GM23338 (cell line): Measurements from ENCODE around the gene SLC9A2. TPM values are rescaled to one million over a fixed set of nuclear protein-coding genes. Genes with fewer than 3 reads are reported as not detected.

Experiments used
- ATAC-seq: fragments of 200-7000 bp; cut with Tn5 transposase; 3 replicates; pipeline ENCODE4 v1.9.1; 2020
- DNase-seq: peaks from one replicate; pipeline ENCODE4 v3.0.0-alpha.2; 2015; ENCODE audit warnings: low spot score
- H2AFZ ChIP-seq: fragments of 200-600 bp; sonication (generic); 2 replicates; pipeline ENCODE4 v1.8.0; 2016; ENCODE audit warnings: antibody characterized with exemption, mild to moderate bottlenecking, moderate library complexity
- H3F3A ChIP-seq: fragments of 200-600 bp; sonication (generic); replicated peaks from 2 replicates; pipeline ENCODE4 v1.8.0; 2017; ENCODE audit warnings: antibody characterized with exemption, mixed run types, low read depth
- H3K27ac ChIP-seq: fragments of 200-600 bp; sonication (generic); 2 replicates; pipeline ENCODE4 v1.6.1; 2016; ENCODE audit warnings: low read depth
- H3K27me3 ChIP-seq: fragments of 200-600 bp; sonication (generic); 2 replicates; pipeline ENCODE4 v1.8.0; 2016; ENCODE audit warnings: mild to moderate bottlenecking, mixed run types, moderate library complexity; ENCODE audit not compliant: insufficient read depth
- H3K36me3 ChIP-seq: fragments of 200-600 bp; sonication (generic); 2 replicates; pipeline ENCODE4 v1.8.0; 2016; ENCODE audit warnings: mild to moderate bottlenecking; ENCODE audit not compliant: insufficient read depth
- H3K4me1 ChIP-seq: fragments of 200-600 bp; sonication (generic); 2 replicates; pipeline ENCODE4 v1.8.0; 2016; ENCODE audit warnings: mild to moderate bottlenecking, moderate library complexity; ENCODE audit not compliant: insufficient read depth
- H3K4me2 ChIP-seq: fragments of 200-600 bp; sonication (generic); 2 replicates; pipeline ENCODE4 v1.7.1; 2017; ENCODE audit warnings: mixed run types
- H3K4me3 ChIP-seq: fragments of 200-600 bp; sonication (generic); 2 replicates; pipeline ENCODE4 v1.6.1; 2016; ENCODE audit warnings: mixed run types
- H3K79me2 ChIP-seq: fragments of 200-600 bp; sonication (generic); replicated peaks from 2 replicates; pipeline ENCODE4 v1.8.0; 2017; ENCODE audit warnings: mild to moderate bottlenecking; ENCODE audit not compliant: insufficient read depth
- H3K9me2 ChIP-seq: fragments of 200-600 bp; sonication (generic); 2 replicates; pipeline ENCODE4 v1.8.0; 2017; ENCODE audit not compliant: insufficient read depth
- H4K20me1 ChIP-seq: fragments of 200-600 bp; sonication (generic); replicated peaks from 2 replicates; pipeline ENCODE4 v1.8.0; 2017; ENCODE audit warnings: mild to moderate bottlenecking; ENCODE audit not compliant: insufficient read depth
- H3K27ac Mint-ChIP-seq: 2 replicates; pipeline ENCODE4 v1.8.0; 2020; ENCODE audit warnings: inconsistent platforms, mild to moderate bottlenecking, moderate library complexity, mixed read lengths
- H3K27me3 Mint-ChIP-seq: 3 replicates; pipeline ENCODE4 v1.8.0; 2022; ENCODE audit warnings: low read depth, mild to moderate bottlenecking, moderate library complexity, mixed read lengths, inconsistent platforms; ENCODE audit not compliant: insufficient read depth, poor library complexity
- H3K36me3 Mint-ChIP-seq: 3 replicates; pipeline ENCODE4 v1.8.0; 2021; ENCODE audit warnings: low read depth, mild to moderate bottlenecking, inconsistent platforms, moderate library complexity, mixed read lengths
- H3K4me1 Mint-ChIP-seq: 3 replicates; pipeline ENCODE4 v1.8.0; 2020; ENCODE audit warnings: mild to moderate bottlenecking, inconsistent platforms, mixed read lengths
- H3K4me3 Mint-ChIP-seq: 3 replicates; pipeline ENCODE4 v1.8.0; 2021; ENCODE audit warnings: moderate library complexity, mild to moderate bottlenecking, inconsistent platforms, mixed read lengths
- H3K9me3 Mint-ChIP-seq: 3 replicates; pipeline ENCODE4 v1.8.0; 2020; ENCODE audit warnings: moderate library complexity, mild to moderate bottlenecking, inconsistent platforms, mixed read lengths
- CREB1 ChIP-seq: fragments of 250-450 bp; sonication (Bioruptor Pico); IDR thresholded peaks from 2 replicates; pipeline ENCODE4 v1.5.0; 2020; ENCODE audit warnings: low read depth, mild to moderate bottlenecking, moderate library complexity
- CTCF ChIP-seq, 2 experiments: fragments of 200-600 bp in 1 of 2; sonication (generic) in 1 of 2; conservative IDR thresholded peaks; 2 replicates each; pipeline versions ENCODE4 v1.5.1 to v1.6.1; 2016 to 2017; ENCODE audit warnings: antibody characterized with exemption in 2 of 2, low read depth in 2 of 2, mild to moderate bottlenecking in 2 of 2, moderate library complexity in 1 of 2
- ETS1 ChIP-seq: IDR thresholded peaks from 2 replicates; pipeline ENCODE4 v1.6.1; 2016; ENCODE audit warnings: antibody characterized with exemption
- EZH2 ChIP-seq: fragments of 200-600 bp; sonication (generic); IDR thresholded peaks from one replicate; pipeline ENCODE4 v1.8.0; 2017; ENCODE audit warnings: antibody characterized with exemption, mild to moderate bottlenecking, low read depth; ENCODE audit not compliant: unreplicated experiment
- EZH2phosphoT487 ChIP-seq: fragments of 200-600 bp; sonication (generic); IDR thresholded peaks from one replicate; pipeline ENCODE4 v1.8.1; 2018; ENCODE audit warnings: antibody characterized with exemption; ENCODE audit not compliant: unreplicated experiment
- JUNB ChIP-seq: IDR thresholded peaks from one replicate; pipeline ENCODE4 v1.6.1; 2016; ENCODE audit warnings: antibody characterized with exemption; ENCODE audit not compliant: unreplicated experiment
- NANOG ChIP-seq: IDR thresholded peaks from 2 replicates; pipeline ENCODE4 v1.6.1; 2016; ENCODE audit warnings: antibody characterized with exemption, borderline replicate concordance
- POLR2AphosphoS5 ChIP-seq: IDR thresholded peaks from 2 replicates; pipeline ENCODE4 v1.6.1; 2016; ENCODE audit warnings: antibody characterized with exemption, low read depth
- REST ChIP-seq: IDR thresholded peaks from one replicate; pipeline ENCODE4 v1.6.1; 2018; ENCODE audit warnings: antibody characterized with exemption; ENCODE audit not compliant: unreplicated experiment
- STAT1 ChIP-seq: IDR thresholded peaks from one replicate; pipeline ENCODE4 v1.6.1; 2016; ENCODE audit warnings: antibody characterized with exemption; ENCODE audit not compliant: unreplicated experiment
- ZNF114 ChIP-seq: fragments of 250-450 bp; sonication (Bioruptor Pico); IDR thresholded peaks from 2 replicates; pipeline ENCODE4 v1.5.0; 2020; ENCODE audit warnings: mild to moderate bottlenecking, moderate library complexity
- ZNF331 ChIP-seq: fragments of 250-450 bp; sonication (Bioruptor Pico); IDR thresholded peaks from 2 replicates; pipeline ENCODE4 v1.5.0; 2020; ENCODE audit warnings: low read depth, mild to moderate bottlenecking, moderate library complexity
- ZNF462 ChIP-seq: fragments of 250-450 bp; sonication (Bioruptor Pico); IDR thresholded peaks from 2 replicates; pipeline ENCODE4 v1.5.0; 2020; ENCODE audit warnings: mild to moderate bottlenecking, moderate library complexity
- polyA plus RNA-seq: library from polyadenylated mRNA; unstranded; fragments of >200 nt; fragmentation: Nextera tagmentation; extraction: Ambion mirVana; gene quantifications from 2 replicates; pipeline ENCODE4 v1.2.1, GENCODE V29; 2016
- total RNA-seq: library from RNA; depleted of rRNA; stranded (reverse); fragments of >200 nt; shearing (Covaris generic); gene quantifications from 2 replicates; pipeline ENCODE4 v1.2.3, GENCODE V29; 2014

Gene SLC9A2
- total and polyA plus RNA-seq, 2 experiments from 2014 or later: 0.03 to 0.24 TPM

- ATAC-seq: peak; percentile 62; the same call in 2 of the 3 replicates
- H3K27me3 Mint-ChIP-seq: no peaks in the 10 kb centered on the region
These were observed 13.2 kb downstream of the SLC9A2 start for GRCh38 chr2:102632380-102633175.

More at GRCh38 chr2:102632380-102633175, 13.2 kb downstream of the SLC9A2 start:
- no peaks in the 10 kb centered on the region for H3K36me3 ChIP-seq
- H2AFZ ChIP-seq: peak overlapping the region; percentile 75; the same call in 1 of the 2 replicates
- H3K4me3 ChIP-seq: no peak overlapping the region
- H3K27ac Mint-ChIP-seq: peak overlapping the region; percentile 13; the same call in 1 of the 2 replicates
- no peaks in the 10 kb centered on the region for H3F3A ChIP-seq
- no peaks in the 10 kb centered on the region for H3K27me3 ChIP-seq
- no peak overlapping the region; the same call in 1 of the 2 replicates for H3K27ac ChIP-seq
- no peaks in the 10 kb centered on the region for H4K20me1 ChIP-seq
- peak; percentile 36 for DNase-seq
- no peaks in the 10 kb centered on the region for H3K9me3 Mint-ChIP-seq
- H3K4me3 Mint-ChIP-seq: no peak overlapping the region
- H3K79me2 ChIP-seq: no peaks in the 10 kb centered on the region
- H3K9me2 ChIP-seq: no peaks in the 10 kb centered on the region
- peaks cover 7% of the 10 kb centered on the region; the same call in 1 of the 2 replicates for H3K4me1 ChIP-seq
- TF ChIP-seq NANOG: no peak
- no peak for TF ChIP-seq EZH2phosphoT487
- TF ChIP-seq STAT1: no peak
- TF ChIP-seq CREB1: no peak
- TF ChIP-seq POLR2AphosphoS5: no peak
- TF ChIP-seq JUNB: no peak
- TF ChIP-seq ZNF331 (CRISPR knock-in tag): no peak
- TF ChIP-seq CTCF (conservative IDR thresholded peaks at IDR 0.05; ENCODE audit: low read depth in 2 of 2): no peak
- TF ChIP-seq ZNF462 (CRISPR knock-in tag): no peak
- no peak for TF ChIP-seq ETS1
- no peak for TF ChIP-seq ZNF114 (CRISPR knock-in tag)
- TF ChIP-seq EZH2: no peak
- TF ChIP-seq REST: no peak
- H3K4me2 ChIP-seq: 0 out of 2 replicates have a peak overlapping the region, but pooled peaks have one; percentile 29
- H3K4me1 Mint-ChIP-seq: peaks cover 8% of the 10 kb centered on the region
- no peaks in the 10 kb centered on the region for H3K36me3 Mint-ChIP-seq
